Anterior cingulate cortex (tissue), 58 donors: Measurements from ENCODE around the gene WASHC4.
"Not testable (repeated sequence)": the region's sequence is repeated elsewhere in the genome, so short reads cannot be mapped to it uniquely, and the experiment has no call there.

Source experiments
- DNase-seq, 58 donors: peaks; one replicate each; lab custom pipeline; 2025; lab: John Stamatoyannopoulos, UW

WASHC4 gene

DNA sequence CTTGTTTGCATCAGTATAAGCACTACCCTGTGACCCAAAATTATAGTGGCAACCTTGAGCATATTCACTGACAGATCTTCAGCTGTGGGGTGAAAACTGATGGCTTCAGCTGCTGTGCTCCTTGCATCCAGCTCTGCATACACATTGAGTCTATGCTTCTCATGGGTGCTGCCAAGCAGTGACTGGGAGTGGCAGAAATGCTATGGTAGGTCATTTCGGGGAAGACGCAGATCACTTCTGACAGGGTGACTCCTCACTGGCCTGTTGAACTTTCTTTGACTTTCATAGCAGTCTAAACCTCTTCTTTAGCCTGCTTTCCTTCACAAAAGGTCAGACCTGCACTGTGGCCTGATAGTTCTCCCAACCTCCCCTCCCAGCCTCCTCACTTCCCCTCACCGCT is 17.7 kb upstream of the WASHC4 start:
- no peak for DNase-seq

- no peak for DNase-seq
These were observed 17.2 kb upstream of the WASHC4 start for GRCh38 chr12:105090361-105090760.

DNA sequence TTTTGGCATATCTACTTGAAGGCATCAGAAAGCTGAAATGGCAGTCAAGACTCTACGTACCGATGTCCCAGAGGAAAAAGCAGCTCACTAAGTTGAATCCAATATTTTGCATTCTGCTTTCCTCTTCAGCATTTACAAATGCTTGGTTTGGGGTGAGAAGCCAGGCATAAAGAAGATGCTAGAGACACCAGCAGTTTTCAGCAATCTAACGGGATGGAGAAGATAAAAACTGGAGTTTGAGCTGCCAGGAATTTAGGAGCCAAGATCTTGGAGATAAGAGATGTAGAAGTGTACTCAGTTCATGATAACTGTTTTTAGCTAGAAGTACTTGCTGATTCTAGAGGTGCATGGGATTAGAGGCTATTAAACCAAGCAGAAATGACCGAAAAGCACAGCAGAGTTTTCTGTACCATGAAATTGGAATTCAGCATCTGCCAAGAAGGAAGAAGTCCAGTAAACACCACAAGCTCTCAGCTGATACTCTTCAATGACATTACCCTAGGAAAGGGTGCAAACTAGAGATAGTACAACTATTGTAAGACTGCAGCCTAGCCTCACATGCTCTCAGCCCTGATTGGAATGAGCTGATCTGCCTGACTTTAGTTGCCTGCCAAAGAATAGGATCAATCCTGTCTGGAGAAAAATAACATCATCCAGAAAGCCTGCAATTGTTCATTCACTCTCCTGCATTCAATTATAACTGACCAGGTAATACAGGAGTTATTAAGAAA is 15.9 kb upstream of the WASHC4 start:
- no peak for DNase-seq

- DNase-seq, result no peak
These were observed 15.2 kb upstream of the WASHC4 start for GRCh38 chr12:105092336-105092735.

- not testable (repeated sequence) for DNase-seq
These were observed 12.2 kb upstream of the WASHC4 start for GRCh38 chr12:105095338-105095737.

DNA sequence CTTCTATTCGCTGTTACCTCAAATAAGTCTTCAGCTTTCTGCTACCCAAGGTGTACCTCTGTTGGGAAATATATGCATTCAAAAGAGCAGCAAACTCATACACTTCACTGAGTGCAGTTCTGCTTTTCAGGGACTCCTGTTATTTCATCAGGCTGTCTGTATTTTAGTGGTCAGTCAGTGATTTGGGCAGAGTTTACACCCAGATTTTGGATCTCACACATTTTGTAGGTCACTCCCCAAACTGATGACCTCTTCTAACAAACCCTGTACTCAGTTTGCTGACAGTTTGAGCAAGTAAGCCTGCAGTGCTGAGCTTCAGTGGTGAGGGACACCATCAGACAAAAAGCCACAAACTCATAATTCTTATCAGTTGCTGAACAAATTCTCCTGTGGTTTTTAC is 8.2 kb upstream of the WASHC4 start:
- DNase-seq, result no peak

DNA sequence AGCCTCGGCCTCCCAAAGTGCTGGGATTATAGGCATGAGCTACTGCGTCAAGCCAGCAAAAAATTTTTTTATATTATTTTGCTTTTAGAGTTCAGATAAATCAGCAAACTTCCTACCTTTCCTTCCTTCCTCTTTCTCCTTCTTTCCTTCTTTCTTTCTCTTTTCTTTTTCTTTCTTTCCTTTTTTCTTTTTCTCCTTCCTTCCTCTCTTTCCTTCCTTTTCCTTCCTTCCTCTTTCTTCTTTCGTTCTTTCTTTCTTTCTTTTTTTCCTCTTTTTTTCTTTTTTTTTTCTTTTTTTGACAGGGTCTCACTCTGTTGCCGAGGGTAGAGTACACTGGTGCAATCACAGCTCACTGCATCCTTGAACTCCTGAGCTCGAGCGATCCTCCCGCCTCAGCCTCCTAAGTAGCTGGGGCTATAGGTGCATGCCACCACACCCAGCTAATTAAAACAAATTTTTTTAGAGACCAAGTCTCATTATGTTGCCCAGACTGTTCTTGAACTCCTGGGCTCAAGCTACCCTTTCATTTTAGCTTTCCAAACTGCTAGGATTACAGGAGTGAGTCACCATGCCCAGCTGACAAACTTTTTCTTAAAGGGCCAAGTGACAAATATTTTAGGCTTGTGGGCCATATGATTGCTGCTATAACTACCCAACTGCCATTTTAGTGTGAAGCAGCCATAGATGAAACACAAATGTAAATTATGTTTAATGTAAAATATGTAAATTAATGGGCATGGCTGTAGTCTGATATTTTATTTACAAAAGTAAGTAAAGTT is 7.1 kb upstream of the WASHC4 start:
- DNase-seq, result no peak

GRCh38 chr12:105100998-105101397 is 6.5 kb upstream of the WASHC4 start:
- DNase-seq, result no peak

GRCh38 chr12:105102673-105103072 is 4.9 kb upstream of the WASHC4 start:
- no peak for DNase-seq

DNA sequence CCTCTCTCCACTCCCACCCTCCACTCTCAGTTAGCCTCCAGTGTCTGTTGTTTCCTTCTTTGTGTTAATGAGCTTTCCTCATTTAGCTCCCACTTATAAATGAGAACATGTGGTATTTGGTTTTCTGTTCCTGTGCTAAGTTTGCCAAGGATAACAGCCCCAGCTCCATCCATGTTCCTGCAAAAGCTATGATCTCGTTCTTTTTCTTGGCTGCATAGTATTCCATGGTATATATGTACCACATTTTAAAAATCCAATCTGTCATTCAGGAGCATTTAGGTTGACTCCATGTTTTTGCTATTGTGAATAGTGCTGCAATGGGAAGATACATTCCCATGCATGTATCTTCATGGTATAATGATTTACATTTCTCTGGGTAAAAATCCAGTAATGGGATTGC is 2.8 kb upstream of the WASHC4 start:
- no peak for DNase-seq

DNA sequence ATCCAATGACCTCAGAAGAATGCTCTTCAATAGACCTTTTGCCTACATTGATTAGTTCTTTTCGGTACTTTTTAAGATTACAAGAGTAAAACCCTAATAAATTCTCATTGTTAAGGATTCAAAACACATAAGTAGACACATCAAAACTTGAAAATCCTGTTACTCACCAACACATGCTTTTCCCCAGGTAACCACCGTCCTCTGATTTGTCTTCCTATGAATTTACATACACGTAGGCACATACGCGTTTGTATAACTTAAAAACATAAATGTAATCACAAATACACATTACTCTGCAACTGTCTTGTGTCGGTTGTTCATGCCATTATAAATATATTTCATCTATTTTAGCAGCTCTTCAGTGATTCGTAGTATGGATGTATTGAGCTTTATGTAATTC is 910 bp upstream of the WASHC4 start:
- no peak for DNase-seq

GRCh38 chr12:105107171-105107493 is 399 bp upstream of the WASHC4 start:
- peak in 12 of 58 donors; percentile 28 to 82 (median 63) for DNase-seq

DNA sequence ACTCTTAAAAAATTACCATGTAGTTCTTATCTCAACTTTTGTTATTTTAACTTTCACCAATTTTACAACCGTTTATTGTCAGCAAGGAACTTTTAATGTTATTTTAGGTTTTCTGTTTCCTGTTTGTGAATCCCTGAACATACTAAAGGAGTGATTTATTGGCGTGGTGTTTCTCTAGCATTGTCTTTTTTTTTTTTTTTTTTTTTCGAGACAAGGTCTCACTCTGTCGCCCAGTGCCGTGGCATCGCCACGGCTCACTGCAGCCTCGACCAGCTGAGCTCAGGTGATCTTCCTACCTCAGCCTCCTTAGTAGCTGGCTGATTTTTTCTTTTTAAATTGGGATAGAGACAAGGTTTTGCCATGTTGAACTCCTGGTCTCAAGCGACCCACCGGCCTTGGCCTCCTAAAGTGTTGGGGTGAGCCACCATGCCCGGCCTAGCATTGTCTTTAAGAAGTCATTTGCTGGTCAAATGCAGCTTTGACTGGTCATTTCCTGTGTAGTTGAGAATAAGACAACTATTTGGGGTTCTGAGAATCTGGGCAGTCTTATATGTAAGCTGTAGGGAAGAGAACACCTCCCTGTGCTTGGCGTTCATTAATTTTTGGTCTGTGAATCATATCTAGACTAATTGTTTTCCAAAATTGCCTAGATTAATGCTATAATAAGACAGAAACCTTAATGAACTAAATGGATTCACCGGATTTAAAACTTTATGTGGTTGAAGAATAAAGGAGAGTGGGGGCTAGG is 2.1 kb downstream of the WASHC4 start:
- no peak for DNase-seq

- no peak for DNase-seq
These were observed 3.3 kb downstream of the WASHC4 start for GRCh38 chr12:105110851-105111250.

DNA sequence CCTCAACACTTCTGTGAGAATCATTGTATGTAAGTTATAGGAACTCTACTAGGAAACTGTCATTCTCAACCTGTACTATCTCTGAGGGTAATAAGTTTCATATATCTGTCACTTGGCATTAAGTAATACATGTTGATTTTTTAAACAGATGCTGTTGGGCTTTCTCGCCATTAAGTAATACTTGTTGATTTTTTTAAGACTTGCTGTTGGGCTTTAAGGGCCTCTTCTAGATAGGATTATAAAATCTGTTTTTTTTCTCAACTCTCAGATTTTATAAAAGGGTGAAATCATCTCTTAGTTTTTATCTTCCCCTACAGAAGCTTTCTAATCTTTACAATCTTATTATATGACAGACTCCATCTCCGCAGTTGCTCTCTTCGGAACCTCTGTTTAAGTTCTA is 5.6 kb downstream of the WASHC4 start:
- DNase-seq, result no peak

DNA sequence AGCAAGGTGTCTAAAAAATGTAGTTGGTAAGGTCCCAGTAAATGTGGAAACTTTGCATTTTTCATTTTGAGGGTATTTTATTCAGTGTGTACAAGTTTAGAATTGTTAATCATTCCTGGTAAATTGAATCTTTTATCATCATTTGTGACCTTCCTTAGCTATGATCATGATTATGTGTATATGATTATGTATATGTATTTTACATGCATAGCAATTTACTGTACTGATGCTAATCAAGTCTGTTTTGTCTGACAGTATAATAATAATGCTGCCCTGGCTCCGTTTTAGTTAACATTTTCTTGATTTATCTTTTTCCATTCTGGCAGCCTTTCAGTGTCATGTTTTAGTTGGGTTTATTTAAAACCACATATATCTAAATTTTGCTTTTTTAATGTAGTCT is 9.4 kb downstream of the WASHC4 start:
- no peak for DNase-seq

DNA sequence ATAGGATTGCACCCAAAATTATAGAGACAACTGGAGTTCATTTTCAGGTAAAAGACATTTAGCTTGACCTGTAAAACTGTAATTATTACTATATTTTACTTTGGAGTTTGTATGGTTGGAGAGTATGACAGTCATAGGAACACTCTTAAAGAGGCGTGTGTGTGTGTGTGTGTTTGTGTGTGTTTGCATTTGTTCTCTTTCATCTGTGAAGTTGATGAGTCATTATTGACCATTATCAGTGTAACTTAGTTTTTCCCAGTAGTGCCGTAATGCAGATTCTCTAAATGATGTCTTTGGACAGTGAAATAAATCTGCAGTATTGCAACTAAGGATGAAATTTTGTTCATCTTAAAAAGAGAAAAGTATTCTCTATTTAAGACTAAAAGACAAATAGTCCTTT is 13.0 kb downstream of the WASHC4 start:
- no peak for DNase-seq

DNA sequence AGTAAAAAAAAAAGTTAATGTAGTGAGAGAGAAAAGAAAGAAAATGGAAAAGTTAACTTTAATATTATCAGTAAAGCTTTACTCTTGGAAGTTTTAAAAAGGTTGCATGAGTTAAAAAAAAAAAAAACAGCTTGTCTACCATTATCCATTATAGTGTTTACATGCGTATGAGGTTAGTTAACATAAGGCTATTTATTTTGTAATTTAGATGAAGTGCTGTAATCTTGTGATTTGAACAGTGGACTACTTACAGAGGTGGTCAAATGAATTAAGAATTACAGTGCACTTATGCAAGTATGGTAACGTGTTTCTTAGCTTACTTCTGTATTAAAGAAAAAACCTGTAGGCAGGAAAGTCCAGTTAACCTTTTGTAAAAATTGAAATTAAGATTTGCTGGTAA is 30.7 kb downstream of the WASHC4 start:
- no peak for DNase-seq

GRCh38 chr12:105141320-105141922 is 33.9 kb downstream of the WASHC4 start:
- no peak for DNase-seq

DNA sequence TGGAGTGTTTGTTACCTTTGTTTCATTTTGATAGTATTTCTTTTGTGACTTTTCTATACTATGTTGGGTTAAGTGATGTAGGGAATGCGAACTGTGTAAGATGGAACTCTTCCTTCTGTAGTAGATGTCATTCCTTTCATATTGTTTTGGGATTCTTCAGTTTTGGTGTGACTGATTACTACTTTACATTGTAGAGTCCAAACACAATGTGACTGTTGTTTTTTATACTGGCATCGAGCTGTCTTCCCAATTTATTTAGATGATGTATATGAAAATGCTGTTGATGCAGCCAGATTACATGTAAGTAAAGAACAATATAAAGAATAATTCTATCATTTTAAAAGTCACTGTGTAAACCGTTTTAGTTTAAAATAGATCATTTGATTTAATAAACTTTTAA is 34.7 kb downstream of the WASHC4 start:
- DNase-seq, result no peak

GRCh38 chr12:105156260-105156659 is 48.7 kb downstream of the WASHC4 start:
- no peak for DNase-seq
